Esophagus muscularis mucosa (tissue), 3 donors: ENCODE results near the gene POLRMT.

Experiments used
- CTCF ChIP-seq, 3 experiments: fragments of 200-600 bp in 2 of 3; fragments of 450-650 bp in 1 of 3; sonication (generic) in 2 of 3; IDR thresholded peaks; one replicate each; pipeline ENCODE4 v1.5.1; 2017 to 2019; ENCODE audit warnings: antibody characterized with exemption in 3 of 3, mild to moderate bottlenecking in 2 of 3, moderate library complexity in 1 of 3
- POLR2AphosphoS5 ChIP-seq, 2 donors: sonication (generic); formaldehyde crosslinking; IDR thresholded peaks; one replicate each; pipeline ENCODE4 v1.6.1; 2017; ENCODE audit warnings: antibody characterized with exemption in 2 of 2

GRCh38 chr19:658059-658839 is 24.9 kb upstream of the POLRMT start:
- TF ChIP-seq CTCF (IDR thresholded peaks at IDR 0.05) (no peak), POLR2AphosphoS5 (IDR thresholded peaks at IDR 0.05) (no peak)
